Parathyroid adenoma (tissue), 2 donors: ENCODE data around the gene FHOD3.
"Not testable (repeated sequence)": the region's sequence is repeated elsewhere in the genome, so short reads cannot be mapped to it uniquely, and the experiment has no call there.

Experiments
- H2AFZ ChIP-seq: fragments of 300-600 bp; sonication (generic); one replicate; pipeline ENCODE4 v1.7.0; 2017; ENCODE audit warnings: antibody characterized with exemption, mild to moderate bottlenecking
- H3K27ac ChIP-seq: fragments of 300-600 bp; sonication (generic); one replicate; pipeline ENCODE4 v1.7.0; 2017
- H3K27me3 ChIP-seq: fragments of 300-600 bp; sonication (generic); one replicate; pipeline ENCODE4 v1.7.0; 2017; ENCODE audit warnings: low read length; ENCODE audit not compliant: control insufficient read depth, insufficient read depth
- H3K36me3 ChIP-seq: fragments of 300-600 bp; sonication (generic); one replicate; pipeline ENCODE4 v1.7.0; 2017; ENCODE audit warnings: low read length; ENCODE audit not compliant: control insufficient read depth, insufficient read depth
- H3K4me1 ChIP-seq: fragments of 300-600 bp; sonication (generic); one replicate; pipeline ENCODE4 v1.7.0; 2017; ENCODE audit warnings: control low read depth
- H3K4me2 ChIP-seq: fragments of 300-600 bp; sonication (generic); one replicate; pipeline ENCODE4 v1.7.0; 2017; ENCODE audit warnings: low read length
- H3K4me3 ChIP-seq: fragments of 300-600 bp; sonication (generic); one replicate; pipeline ENCODE4 v1.7.0; 2017; ENCODE audit warnings: low read depth, low read length
- H3K79me2 ChIP-seq: fragments of 300-600 bp; sonication (generic); one replicate; pipeline ENCODE4 v1.7.0; 2017; ENCODE audit warnings: control low read depth
- H3K9ac ChIP-seq: fragments of 300-600 bp; sonication (generic); one replicate; pipeline ENCODE4 v1.7.0; 2017; ENCODE audit warnings: mild to moderate bottlenecking
- H3K9me3 ChIP-seq: fragments of 300-600 bp; sonication (generic); one replicate; pipeline ENCODE4 v1.7.0; 2017; ENCODE audit warnings: low read length; ENCODE audit not compliant: control insufficient read depth
- TF ChIP-seq, protein P1 (sequence below): fragments of 300-600 bp; sonication (generic); IDR thresholded peaks from one replicate; pipeline ENCODE4 v1.7.0; 2017; ENCODE audit warnings: antibody characterized with exemption, mild to moderate bottlenecking
- donor health status: primary hyperparathyroidism.

Gene FHOD3

DNA sequence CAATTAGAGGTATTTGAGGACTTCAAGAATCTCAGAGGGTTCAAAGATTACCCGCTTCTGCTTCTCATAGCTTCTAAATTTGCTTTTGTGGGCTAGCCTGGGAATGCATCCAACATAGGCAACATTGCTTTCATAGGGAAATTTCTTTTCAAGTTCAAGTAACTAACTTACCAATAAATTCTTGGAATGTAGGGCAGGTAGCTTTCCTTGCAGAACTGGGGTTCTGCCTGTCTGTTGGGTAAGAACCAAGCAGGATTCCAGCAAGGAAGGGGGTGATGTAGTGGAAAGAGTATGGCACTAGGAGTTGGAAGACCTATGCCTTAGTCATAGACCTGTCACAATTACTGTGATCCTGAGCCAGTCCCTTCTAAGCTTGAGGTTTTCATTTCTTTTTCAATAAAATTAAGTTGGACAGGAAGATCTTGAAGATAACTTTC is 164.1 kb downstream of the FHOD3 start:
- H3K27ac ChIP-seq: no peak overlapping the region
- no peak overlapping the region for H3K4me3 ChIP-seq
- H3K4me1 ChIP-seq: no peaks in the 10 kb centered on the region
- no peak overlapping the region for H3K4me2 ChIP-seq
- no peaks in the 10 kb centered on the region for H3K79me2 ChIP-seq
- no peak overlapping the region for H3K9ac ChIP-seq
- no peaks in the 10 kb centered on the region for H3K27me3 ChIP-seq
- H2AFZ ChIP-seq: no peak overlapping the region
- H3K9me3 ChIP-seq: no peaks in the 10 kb centered on the region
- TF ChIP-seq, protein P1, sequence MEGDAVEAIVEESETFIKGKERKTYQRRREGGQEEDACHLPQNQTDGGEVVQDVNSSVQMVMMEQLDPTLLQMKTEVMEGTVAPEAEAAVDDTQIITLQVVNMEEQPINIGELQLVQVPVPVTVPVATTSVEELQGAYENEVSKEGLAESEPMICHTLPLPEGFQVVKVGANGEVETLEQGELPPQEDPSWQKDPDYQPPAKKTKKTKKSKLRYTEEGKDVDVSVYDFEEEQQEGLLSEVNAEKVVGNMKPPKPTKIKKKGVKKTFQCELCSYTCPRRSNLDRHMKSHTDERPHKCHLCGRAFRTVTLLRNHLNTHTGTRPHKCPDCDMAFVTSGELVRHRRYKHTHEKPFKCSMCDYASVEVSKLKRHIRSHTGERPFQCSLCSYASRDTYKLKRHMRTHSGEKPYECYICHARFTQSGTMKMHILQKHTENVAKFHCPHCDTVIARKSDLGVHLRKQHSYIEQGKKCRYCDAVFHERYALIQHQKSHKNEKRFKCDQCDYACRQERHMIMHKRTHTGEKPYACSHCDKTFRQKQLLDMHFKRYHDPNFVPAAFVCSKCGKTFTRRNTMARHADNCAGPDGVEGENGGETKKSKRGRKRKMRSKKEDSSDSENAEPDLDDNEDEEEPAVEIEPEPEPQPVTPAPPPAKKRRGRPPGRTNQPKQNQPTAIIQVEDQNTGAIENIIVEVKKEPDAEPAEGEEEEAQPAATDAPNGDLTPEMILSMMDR: no peak
- no peaks in the 10 kb centered on the region for H3K36me3 ChIP-seq

DNA sequence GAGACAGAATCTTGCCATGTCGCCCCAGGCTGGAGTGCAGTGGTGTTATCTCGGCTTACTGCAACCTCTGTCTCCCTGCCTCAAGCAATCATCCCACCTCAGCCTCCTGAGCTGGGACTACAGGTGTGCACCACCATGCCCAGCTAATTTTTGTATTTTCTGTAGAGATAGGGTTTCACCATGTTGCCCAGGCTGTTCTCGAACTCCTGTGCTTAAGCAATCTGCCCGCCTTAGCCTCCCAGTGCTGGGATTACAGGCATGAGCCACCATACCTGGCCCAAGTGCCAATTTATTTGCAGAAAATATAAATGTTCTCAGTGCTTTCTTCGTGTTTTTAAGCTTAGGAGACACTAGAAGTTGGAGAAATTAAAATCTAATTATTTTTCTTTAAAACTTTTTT is 166.0 kb downstream of the FHOD3 start:
- not testable (repeated sequence) for H3K4me3 ChIP-seq, H3K79me2 ChIP-seq, H2AFZ ChIP-seq, H3K27me3 ChIP-seq, H3K9ac ChIP-seq, H3K27ac ChIP-seq, H3K9me3 ChIP-seq, H3K4me1 ChIP-seq, H3K4me2 ChIP-seq, H3K36me3 ChIP-seq

DNA sequence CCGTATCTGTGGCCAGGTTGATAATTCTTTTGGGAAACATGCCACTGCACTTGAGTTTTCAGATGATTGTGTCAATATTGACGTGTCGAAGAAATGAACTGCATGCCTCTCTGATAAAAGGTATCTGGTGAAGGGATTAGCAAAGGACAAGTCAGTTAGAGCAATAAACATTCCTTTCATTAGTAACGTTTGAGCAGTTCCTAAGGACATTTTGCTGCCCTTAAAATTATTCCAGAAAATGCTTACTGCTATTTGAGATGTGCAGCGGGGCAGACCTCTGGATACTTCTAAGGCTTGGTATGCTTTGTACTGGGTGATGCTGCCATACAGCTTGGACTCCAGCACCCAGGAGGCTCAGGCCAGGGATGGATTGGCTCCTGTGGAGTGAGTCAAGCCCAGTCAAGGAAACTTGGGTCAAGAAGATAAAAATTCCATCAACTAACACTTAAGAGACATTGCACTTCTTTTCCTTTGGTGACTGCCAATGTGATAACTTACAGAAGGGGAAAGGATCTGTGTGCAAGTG is 166.7 kb downstream of the FHOD3 start:
- no peak overlapping the region for H3K4me2 ChIP-seq
- H3K4me3 ChIP-seq: no peak overlapping the region
- no peak overlapping the region for H2AFZ ChIP-seq
- no peaks in the 10 kb centered on the region for H3K9me3 ChIP-seq
- H3K9ac ChIP-seq: no peak overlapping the region
- no peak overlapping the region for H3K27ac ChIP-seq
- no peaks in the 10 kb centered on the region for H3K36me3 ChIP-seq
- no peaks in the 10 kb centered on the region for H3K4me1 ChIP-seq
- no peaks in the 10 kb centered on the region for H3K27me3 ChIP-seq
- TF ChIP-seq, protein P1: no peak
- no peaks in the 10 kb centered on the region for H3K79me2 ChIP-seq

DNA sequence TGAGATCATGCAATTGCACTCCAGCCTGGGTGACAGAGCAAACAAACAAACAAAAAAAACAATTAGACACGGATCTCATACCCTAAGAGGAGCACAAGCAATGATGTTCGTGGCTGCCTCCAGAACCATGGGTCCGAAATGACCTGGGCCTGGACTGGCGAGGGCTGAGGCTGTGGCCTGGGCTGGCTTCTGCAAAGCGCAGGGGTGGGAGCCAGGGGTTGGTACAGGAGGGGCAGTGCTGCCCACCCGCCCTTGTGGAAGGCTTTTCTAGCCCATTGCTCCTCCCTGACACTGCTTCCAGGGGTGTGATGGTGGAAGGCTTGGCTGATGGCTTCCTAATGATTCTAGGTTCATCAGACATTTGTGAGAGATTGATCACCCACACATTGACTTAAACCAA is 167.8 kb downstream of the FHOD3 start:
- Histone ChIP-seq H3K79me2 (no peaks in the 10 kb centered on the region), H3K4me2 (no peak overlapping the region), H3K27ac (no peak overlapping the region), H3K4me3 (no peak overlapping the region), H3K36me3 (no peaks in the 10 kb centered on the region), H3K4me1 (no peaks in the 10 kb centered on the region), H3K27me3 (no peaks in the 10 kb centered on the region), H3K9me3 (no peaks in the 10 kb centered on the region), H3K9ac (no peak overlapping the region), H2AFZ (no peak overlapping the region)
- TF ChIP-seq, protein P1: no peak

DNA sequence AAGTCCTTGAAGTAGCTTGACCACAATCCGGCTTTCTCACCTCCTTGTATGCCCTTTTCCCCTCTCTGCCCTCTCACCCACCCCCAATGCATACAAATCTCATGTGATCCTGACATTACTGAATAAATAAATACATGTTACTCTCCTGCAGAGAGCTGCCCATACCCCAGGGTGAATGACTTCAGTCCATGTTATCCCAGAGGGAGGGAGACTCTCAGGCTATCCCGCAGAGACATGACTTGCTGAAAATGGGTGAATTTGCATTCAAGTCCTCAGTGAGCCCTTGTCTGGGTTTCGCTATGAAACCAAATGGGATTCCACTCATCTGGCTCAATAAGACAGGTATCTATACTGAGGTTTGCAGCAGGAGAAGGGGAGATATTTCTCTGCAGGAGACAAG is 168.5 kb downstream of the FHOD3 start:
- no peak overlapping the region for H3K27ac ChIP-seq

More for the DNA sequence above, 168.5 kb downstream of the FHOD3 start:
- Histone ChIP-seq H3K79me2 (no peaks in the 10 kb centered on the region), H3K4me1 (no peaks in the 10 kb centered on the region), H2AFZ (no peak overlapping the region), H3K4me2 (no peak overlapping the region), H3K9ac (no peak overlapping the region), H3K27me3 (no peaks in the 10 kb centered on the region), H3K9me3 (no peaks in the 10 kb centered on the region), H3K36me3 (no peaks in the 10 kb centered on the region), H3K4me3 (no peak overlapping the region)
- TF ChIP-seq, protein P1: no peak
